H1 (cell line): ENCODE data around the gene LPP. TPM values are rescaled to one million over a fixed set of nuclear protein-coding genes. Genes with fewer than 3 reads are reported as not detected.

ENCODE experiments used
- CTCF ChIA-PET: fragments of 300-600 bp; sonication (Branson Sonifier 250); formaldehyde crosslinking; loops from one replicate; lab custom pipeline; 2021; ENCODE audit not compliant: partially characterized antibody; lab: Charles Lee
- POLR2A ChIA-PET: fragments of 300-600 bp; sonication (Branson Sonifier 250); formaldehyde crosslinking; loops from one replicate; lab custom pipeline; 2021; ENCODE audit warnings: inconsistent platforms; ENCODE audit not compliant: partially characterized antibody; lab: Charles Lee
- DNase-seq, 2 experiments: peaks; one replicate each; pipeline versions ENCODE4 v3.0.0 to v3.0.0-alpha.2; 2010 to 2022; ENCODE audit warnings: low spot score in 2 of 2, low read depth in 1 of 2, mixed read lengths in 1 of 2
- FAIRE-seq: peaks from 2 replicates; lab custom pipeline; 2011; peaks lifted over from hg19 to GRCh38; lab: Jason Lieb, UNC
- H2AFZ ChIP-seq: 2 replicates; pipeline ENCODE4 v1.8.1; 2012; ENCODE audit warnings: low read length, inconsistent platforms
- H2AK5ac ChIP-seq: 2 replicates; pipeline ENCODE4 v1.6.1; 2013; ENCODE audit warnings: low read depth, low read length
- H2BK120ac ChIP-seq: replicated peaks from 2 replicates; pipeline ENCODE3; 2013; ENCODE audit warnings: low read depth, low read length, inconsistent platforms
- H2BK12ac ChIP-seq: 2 replicates; pipeline ENCODE4 v1.6.1; 2013; ENCODE audit warnings: low read depth, low read length
- H2BK15ac ChIP-seq: 2 replicates; pipeline ENCODE4 v1.6.1; 2013; ENCODE audit warnings: low read length
- H2BK20ac ChIP-seq: 2 replicates; pipeline ENCODE4 v1.6.1; 2013; ENCODE audit warnings: low read length
- H2BK5ac ChIP-seq: 2 replicates; pipeline ENCODE4 v1.6.1; 2013; ENCODE audit warnings: low read depth, low read length
- H3K14ac ChIP-seq: 2 replicates; pipeline ENCODE4 v1.6.1; 2013; ENCODE audit warnings: inconsistent platforms; ENCODE audit not compliant: insufficient read length
- H3K18ac ChIP-seq: 2 replicates; pipeline ENCODE4 v1.6.1; 2013; ENCODE audit warnings: low read length; ENCODE audit errors: extremely low read depth
- H3K23ac ChIP-seq: 2 replicates; pipeline ENCODE4 v1.6.1; 2013; ENCODE audit warnings: inconsistent platforms; ENCODE audit not compliant: insufficient read length
- H3K23me2 ChIP-seq: 2 replicates; pipeline ENCODE4 v1.6.1; 2013; ENCODE audit warnings: low read depth, low read length
- H3K27ac ChIP-seq: 2 replicates; pipeline ENCODE4 v1.6.1; 2011; ENCODE audit warnings: low read depth, low read length, inconsistent platforms
- H3K27me3 ChIP-seq, 4 experiments: replicated peaks in 1 of 4; 1 replicate in 1 of 4; 2 replicates in 3 of 4; pipeline versions ENCODE4 v1.6.1 to v1.8.1; 2011 to 2013; ENCODE audit warnings: low read length in 3 of 4, mild to moderate bottlenecking in 3 of 4, inconsistent platforms in 2 of 4, mixed read lengths in 2 of 4, moderate library complexity in 1 of 4; ENCODE audit not compliant: control insufficient read depth in 3 of 4, insufficient read depth in 3 of 4; ENCODE audit errors: extremely low read depth in 1 of 4
- H3K36me3 ChIP-seq, 4 experiments: 2 replicates each; pipeline versions ENCODE4 v1.6.1 to v1.8.1; 2011 to 2013; ENCODE audit warnings: mild to moderate bottlenecking in 4 of 4, low read length in 3 of 4, moderate library complexity in 2 of 4, control low read depth in 1 of 4, inconsistent platforms in 1 of 4; ENCODE audit not compliant: insufficient read depth in 4 of 4, control insufficient read depth in 2 of 4
- H3K4ac ChIP-seq: replicated peaks from 2 replicates; pipeline ENCODE3; 2013; ENCODE audit warnings: low read length, low read depth, mixed read lengths, inconsistent platforms; ENCODE audit not compliant: insufficient read length
- H3K4me1 ChIP-seq, 4 experiments: replicated peaks in 1 of 4; 1 replicate in 1 of 4; 2 replicates in 3 of 4; pipeline versions ENCODE4 v1.6.1 to v1.8.1; 2011 to 2013; ENCODE audit warnings: low read length in 3 of 4, inconsistent platforms in 2 of 4, mixed read lengths in 1 of 4; ENCODE audit not compliant: insufficient read depth in 4 of 4, control insufficient read depth in 3 of 4
- H3K4me2 ChIP-seq, 2 experiments: 2 replicates each; pipeline versions ENCODE4 v1.6.1 to v1.8.1; 2011 to 2013; ENCODE audit warnings: low read depth in 2 of 2, low read length in 2 of 2, control low read depth in 1 of 2, inconsistent platforms in 1 of 2, mild to moderate bottlenecking in 1 of 2; ENCODE audit not compliant: insufficient read depth in 1 of 2
- H3K4me3 ChIP-seq, 4 experiments: fragments of 200-600, 300-600 bp in 1 of 4; sonication (generic), shearing (Covaris generic), sonication (Bioruptor Twin) in 1 of 4; 2 replicates each; pipeline versions ENCODE4 v1.5.1 to v1.8.1; 2011 to 2016; ENCODE audit warnings: low read length in 4 of 4, low read depth in 3 of 4, control low read depth in 2 of 4, inconsistent platforms in 2 of 4, mild to moderate bottlenecking in 2 of 4, mixed read lengths in 1 of 4, moderate library complexity in 1 of 4; ENCODE audit not compliant: insufficient read depth in 2 of 4; ENCODE audit errors: extremely low read depth in 1 of 4
- H3K56ac ChIP-seq: replicated peaks from 2 replicates; pipeline ENCODE3; 2013; ENCODE audit warnings: low read depth, mild to moderate bottlenecking, mixed read lengths, low read length, inconsistent platforms; ENCODE audit not compliant: insufficient read length
- H3K79me1 ChIP-seq: 2 replicates; pipeline ENCODE4 v1.6.1; 2013; ENCODE audit warnings: low read depth, low read length, control low read depth
- H3K79me2 ChIP-seq, 2 experiments: 2 replicates each; pipeline versions ENCODE4 v1.6.1 to v1.8.1; 2012 to 2013; ENCODE audit warnings: low read length in 2 of 2, mild to moderate bottlenecking in 2 of 2, inconsistent platforms in 1 of 2; ENCODE audit not compliant: insufficient read depth in 2 of 2, control insufficient read depth in 1 of 2
- H3K9ac ChIP-seq, 4 experiments: replicated peaks in 1 of 4; 1 replicate in 1 of 4; 2 replicates in 3 of 4; pipeline versions ENCODE4 v1.6.1 to v1.8.1; 2011 to 2013; ENCODE audit warnings: low read depth in 3 of 4, low read length in 3 of 4, control low read depth in 2 of 4, mild to moderate bottlenecking in 2 of 4, moderate library complexity in 2 of 4, inconsistent platforms in 1 of 4; ENCODE audit errors: extremely low read depth in 1 of 4
- H3K9me3 ChIP-seq, 2 experiments: 2 replicates each; pipeline versions ENCODE4 v1.6.1 to v1.8.1; 2012 to 2013; ENCODE audit warnings: mild to moderate bottlenecking in 2 of 2, moderate library complexity in 2 of 2, control low read depth in 1 of 2, inconsistent platforms in 1 of 2, low read depth in 1 of 2, low read length in 1 of 2, mixed read lengths in 1 of 2; ENCODE audit not compliant: insufficient read depth in 2 of 2
- H4K20me1 ChIP-seq, 2 experiments: replicated peaks in 1 of 2; 2 replicates each; pipeline versions ENCODE3 to v1.8.1; 2011 to 2013; ENCODE audit warnings: inconsistent platforms in 2 of 2, low read length in 2 of 2, mild to moderate bottlenecking in 1 of 2; ENCODE audit not compliant: insufficient read depth in 2 of 2, control insufficient read depth in 1 of 2
- H4K5ac ChIP-seq: 2 replicates; pipeline ENCODE4 v1.6.1; 2013; ENCODE audit warnings: low read length, low read depth, mixed read lengths, inconsistent platforms; ENCODE audit not compliant: insufficient read length
- H4K8ac ChIP-seq: 2 replicates; pipeline ENCODE4 v1.8.0; 2013; ENCODE audit warnings: mild to moderate bottlenecking, moderate library complexity, low read length, inconsistent platforms; ENCODE audit not compliant: insufficient read depth; ENCODE audit errors: extremely low read depth
- H4K91ac ChIP-seq: replicated peaks from 2 replicates; pipeline ENCODE3; 2013; ENCODE audit warnings: low read length, mixed read lengths, inconsistent platforms; ENCODE audit not compliant: insufficient read length
- CEBPB ChIP-seq: IDR thresholded peaks from 2 replicates; pipeline ENCODE4 v1.6.1; 2012; ENCODE audit warnings: low read depth, low read length
- MAFK ChIP-seq: IDR thresholded peaks from 2 replicates; pipeline ENCODE4 v1.6.1; 2012; ENCODE audit warnings: low read depth, mild to moderate bottlenecking, improper control_type of control experiment, low read length
- SIX5 ChIP-seq: IDR thresholded peaks from 2 replicates; pipeline ENCODE4 v1.6.1; 2011; ENCODE audit warnings: mild to moderate bottlenecking, low read depth, low read length
- WGBS, 2 experiments: shearing (Covaris generic) in 1 of 2; methylation state at CpG; one replicate each; pipeline versions ENCODE4 v1.1.6 to v1.1.7; 2013 to 2015; ENCODE audit warnings: low lambda C conversion rate in 2 of 2, mixed read lengths in 2 of 2, inconsistent platforms in 1 of 2, low coverage in 1 of 2, missing lambda C conversion rate in 1 of 2; ENCODE audit not compliant: insufficient replicate concordance in 2 of 2, insufficient coverage in 1 of 2, insufficient read length in 1 of 2; ENCODE audit errors: extremely low coverage in 1 of 2, missing lambda C conversion rate in 1 of 2; 5-methylcytosine and 5-hydroxymethylcytosine counted together
- polyA plus RNA-seq, 7 experiments: library from polyadenylated mRNA; depleted of rRNA in 3 of 7; stranded (reverse) in 5 of 7; unstranded in 2 of 7; fragments of >200 nt in 5 of 7; fragments of 200-250 nt in 2 of 7; gene quantifications; 1 replicate in 5 of 7; 2 replicates in 1 of 7; 4 replicates in 1 of 7; pipeline versions ENCODE4 v1.2.1 to v1.2.3, GENCODE V29; 2011 to 2013; ENCODE audit warnings: missing spikeins in 2 of 7, mixed read lengths in 2 of 7
- total RNA-seq: library from RNA; stranded (reverse); fragmentation: NEBNext Ultra II Directional; extraction: Animal tissue kit (Norgen Biotek cat#: 25700); gene quantifications from 2 replicates; pipeline ENCODE4 v1.2.1, GENCODE V29; 2021

The LPP gene
- total and polyA plus RNA-seq, 2 of the 8 experiments (the other 6 are each of a cell fraction or from before 2014, with no cell fraction given), result 10.0 to 53.3 TPM

GRCh38 chr3:188584162-188584529 lies 430.2 kb downstream of the LPP start:
- Histone ChIP-seq H3K27ac (no peak overlapping the region), H2BK12ac (no peak overlapping the region), H3K4me2 (no peak overlapping the region), H3K79me1 (no peaks in the 10 kb centered on the region), H3K9ac (no peak overlapping the region), H3K27me3 (no peaks in the 10 kb centered on the region), H3K18ac (no peak overlapping the region), H3K23me2 (no peaks in the 10 kb centered on the region; the same call in 1 of the 2 replicates), H4K8ac (no peak overlapping the region), H2BK20ac (no peak overlapping the region), H4K91ac (no peak overlapping the region), H3K14ac (no peak overlapping the region), H3K79me2 (no peaks in the 10 kb centered on the region), H2BK5ac (no peak overlapping the region), H2BK15ac (no peak overlapping the region), H3K36me3 (no peaks in the 10 kb centered on the region), H4K20me1 (no peaks in the 10 kb centered on the region), H3K23ac (no peak overlapping the region), H2AK5ac (no peak overlapping the region), H2AFZ (no peak overlapping the region), H3K9me3 (no peaks in the 10 kb centered on the region), H3K56ac (no peak overlapping the region), H2BK120ac (no peak overlapping the region), H3K4ac (no peak overlapping the region), H4K5ac (no peak overlapping the region), H3K4me1 (peaks cover 0 to 5% (median under 1%) of the 10 kb centered on the region in 4 experiments; a peak in 1 of 7 replicates), H3K4me3 (no peak overlapping the region)
- DNase-seq (no peak), FAIRE-seq (no peak)
- WGBS, 2 experiments, result 76% methylated on average over 4 of the region's 4 CpGs; no CpG with 5 or more reads in 1 of the 2 experiments
- TF ChIP-seq MAFK (0 out of 2 replicates have a peak, but pooled peaks have one; percentile 45), CEBPB (no peak), SIX5 (no peak)
- ChIA-PET CTCF (interaction anchor here (2.9 kb wide), 1 partner anchor 10 kb away, joined by 17 read pairs; no protein-coding TSS in a partner anchor), POLR2A (interaction anchor here (1.4 kb wide), 1 partner anchor 14 kb away, joined by 3 read pairs; no protein-coding TSS in a partner anchor)
